HG02571 (cell line): ENCODE measurements around the gene RAD18.

Experiments
- ATAC-seq: cut with Tn5 transposase; IDR thresholded peaks from one replicate; pipeline ENCODE4 v1.9.1; 2021; ENCODE audit warnings: mild to moderate bottlenecking, moderate library complexity; ENCODE audit not compliant: unreplicated experiment

Gene RAD18

DNA sequence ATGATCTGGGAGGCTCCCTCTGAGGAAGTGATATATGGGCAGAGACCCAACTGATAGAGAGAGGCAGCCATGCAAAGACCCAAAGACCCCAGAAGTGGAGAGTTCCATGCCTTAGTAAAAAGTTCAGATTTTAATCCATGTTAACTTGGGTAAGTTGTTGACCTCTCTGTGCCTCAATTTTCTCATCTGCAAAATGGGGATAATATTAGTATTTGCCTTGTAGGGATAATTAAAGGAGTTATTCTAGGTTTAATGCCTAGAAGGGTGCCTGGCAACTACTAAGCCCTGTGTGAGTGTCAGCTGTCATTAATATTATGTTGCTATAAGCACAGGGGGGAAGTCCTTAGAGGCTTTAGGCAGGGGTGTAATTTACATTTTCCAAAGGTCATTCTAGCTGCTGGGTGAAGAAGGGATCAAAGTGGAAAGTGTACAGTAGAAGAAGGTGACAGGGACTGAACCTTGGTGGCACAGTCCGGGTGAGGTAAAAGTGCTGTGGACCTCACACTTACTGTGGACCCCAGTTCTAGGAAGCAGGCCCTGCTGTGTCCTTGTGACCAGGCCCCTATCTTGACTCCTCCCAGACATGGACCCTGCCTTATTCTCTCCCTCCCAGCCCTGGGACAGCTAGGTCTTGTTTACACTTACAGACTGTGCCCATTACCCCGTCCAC is 3.0 kb upstream of the RAD18 start:
- no peak for ATAC-seq

- ATAC-seq, result no peak
Measured at GRCh38 chr3:8964436-8965370, 1.4 kb upstream of the RAD18 start.

GRCh38 chr3:8962226-8962861 is 928 bp downstream of the RAD18 start:
- no peak for ATAC-seq

- no peak for ATAC-seq
Measured at GRCh38 chr3:8959668-8960067, 3.6 kb downstream of the RAD18 start.

GRCh38 chr3:8954938-8955763 is 8.1 kb downstream of the RAD18 start:
- peak; percentile 89 for ATAC-seq

GRCh38 chr3:8953313-8953712 is 10.0 kb downstream of the RAD18 start:
- no peak for ATAC-seq

GRCh38 chr3:8952130-8952529 is 11.1 kb downstream of the RAD18 start:
- ATAC-seq, result no peak

DNA sequence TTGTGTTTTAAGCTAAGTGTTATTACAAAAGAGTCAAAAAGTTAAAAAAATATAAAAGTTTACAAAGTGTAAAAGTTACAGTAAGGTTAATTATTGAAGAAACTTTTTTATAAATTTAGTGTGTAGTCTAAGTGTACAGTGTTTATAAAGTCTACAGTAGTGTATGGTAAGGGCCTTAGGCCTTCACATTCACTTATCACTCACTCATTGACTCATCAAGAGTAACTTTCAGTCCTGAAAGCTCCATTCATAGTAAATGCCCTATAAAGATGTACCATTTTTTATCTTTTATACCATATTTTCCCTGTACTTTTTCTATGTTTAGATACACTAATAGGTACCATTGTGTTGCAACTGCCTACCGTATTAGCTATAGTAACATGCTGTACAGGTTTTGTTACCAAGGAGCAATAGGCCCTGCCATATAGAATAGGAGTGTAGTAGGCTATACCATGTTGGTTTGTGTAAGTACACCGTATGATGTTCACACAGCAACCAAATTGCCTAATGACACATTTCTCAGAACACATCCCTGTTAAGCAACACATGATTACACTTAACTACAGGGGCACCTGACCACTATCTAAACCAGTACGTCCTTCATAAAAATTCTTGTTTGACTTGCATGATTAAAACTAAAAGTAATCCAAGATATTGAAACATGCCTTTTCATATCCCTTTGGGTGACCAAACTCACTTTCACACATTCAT is 17.2 kb downstream of the RAD18 start:
- no peak for ATAC-seq

DNA sequence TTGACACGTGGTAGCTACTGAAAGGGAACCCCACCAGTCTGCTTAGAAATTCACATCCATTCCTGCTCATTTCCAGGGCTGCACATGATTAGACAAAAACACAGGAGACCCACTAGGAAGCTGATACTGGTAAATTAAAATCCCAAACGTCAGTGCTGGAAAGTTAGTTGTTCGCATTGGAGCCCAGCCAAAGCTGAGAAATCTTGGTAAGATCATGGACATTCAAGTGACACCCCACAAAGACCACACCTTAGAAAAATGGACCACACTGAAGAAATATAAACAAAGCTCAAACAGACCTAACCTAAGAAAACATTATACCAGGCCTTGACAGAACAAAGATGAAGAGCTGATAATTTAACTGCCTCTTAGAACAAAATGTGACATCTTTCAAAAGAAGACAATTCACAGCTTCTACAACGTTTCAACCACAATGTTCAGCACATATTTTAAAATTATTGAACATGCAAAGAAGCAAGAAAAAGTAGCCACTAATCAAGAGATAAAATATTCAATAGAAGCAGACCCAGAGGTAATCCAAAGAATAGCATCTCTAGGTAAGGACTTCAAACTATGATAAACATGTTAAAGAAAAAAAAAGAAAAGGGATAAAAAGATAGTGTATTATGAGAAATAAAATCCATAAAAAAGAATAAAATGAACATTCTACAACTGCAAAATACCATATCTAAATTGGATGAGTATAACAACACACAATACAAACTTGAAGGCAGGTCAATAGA is 20.4 kb downstream of the RAD18 start:
- ATAC-seq, result no peak

DNA sequence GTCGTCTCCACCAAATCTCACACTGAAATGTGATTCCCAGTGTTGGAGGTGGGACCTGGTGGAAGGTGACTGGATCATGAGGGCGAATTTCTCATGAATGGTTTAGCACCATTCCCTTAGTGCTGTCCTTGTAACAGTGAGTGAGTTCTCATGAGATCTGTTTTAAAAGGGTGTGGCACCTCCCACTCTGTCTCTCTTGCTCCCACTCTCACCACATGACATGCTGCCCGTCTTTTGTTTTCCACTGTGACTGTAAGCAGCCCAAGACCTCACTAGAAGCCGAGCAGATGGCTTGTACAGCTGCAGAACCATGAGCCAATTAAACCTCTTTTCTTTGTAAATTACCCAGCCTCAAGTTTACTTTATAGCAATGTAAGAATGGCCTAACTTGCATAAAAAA is 21.2 kb downstream of the RAD18 start:
- no peak for ATAC-seq

DNA sequence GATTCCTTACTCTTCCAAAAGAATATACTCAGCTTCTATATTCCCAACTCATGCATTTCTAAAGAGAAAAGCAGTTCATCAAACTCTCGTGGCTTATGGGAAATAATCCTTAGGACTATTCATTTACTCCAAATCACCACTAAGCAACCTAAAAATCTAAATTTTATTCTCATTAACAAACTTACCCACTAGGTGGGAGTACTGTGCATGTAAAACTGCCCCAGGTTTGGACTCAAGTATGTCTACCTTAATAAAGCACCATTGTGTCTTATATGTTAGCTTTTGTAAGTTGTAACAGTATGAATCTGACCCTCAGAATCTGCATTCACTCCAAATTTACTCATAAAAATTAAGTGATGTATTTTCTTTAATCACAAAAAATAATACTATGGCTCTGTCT is 25.3 kb downstream of the RAD18 start:
- no peak for ATAC-seq

DNA sequence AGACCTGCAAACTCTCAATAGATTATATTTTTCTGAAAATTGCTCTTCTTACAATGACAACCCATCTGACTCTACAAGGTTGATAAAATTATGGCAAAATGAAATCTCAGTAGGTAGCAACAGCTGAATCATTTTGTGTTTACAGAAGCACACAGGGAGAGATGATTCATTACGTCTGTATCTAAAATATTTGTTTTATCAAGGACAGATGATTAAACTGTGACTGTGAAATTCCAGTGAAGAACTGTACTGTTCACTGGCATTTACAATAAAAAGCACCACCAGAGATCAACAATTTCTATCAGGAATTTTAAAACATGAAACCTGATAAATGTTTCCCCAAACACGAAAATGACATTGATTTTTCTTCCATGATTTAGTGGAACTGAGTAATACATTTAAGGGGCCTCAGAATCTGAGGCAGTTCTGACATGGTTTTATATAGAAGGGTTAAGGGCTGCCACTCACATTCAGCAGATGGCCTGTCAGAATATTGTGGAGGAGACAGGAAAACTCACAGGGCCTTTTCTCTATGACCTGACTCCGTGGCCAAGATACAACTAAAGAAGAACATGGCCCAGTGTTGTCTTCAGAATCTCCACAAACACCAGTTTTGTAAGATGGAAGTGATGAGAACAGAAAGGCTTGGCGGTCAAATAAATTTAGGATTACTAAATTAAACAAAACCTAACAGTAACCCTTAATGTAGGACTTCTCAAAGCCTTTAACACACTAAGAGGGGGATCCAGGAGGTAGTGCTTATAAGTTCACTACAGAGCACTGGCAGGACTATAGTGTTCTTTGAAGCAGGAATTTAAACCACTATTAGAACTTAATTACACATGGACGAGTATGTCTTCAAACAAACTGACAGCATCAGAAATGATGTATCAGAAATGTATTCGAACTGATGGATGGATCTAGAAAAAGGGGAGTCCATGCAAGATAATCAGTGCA is 25.9 kb downstream of the RAD18 start:
- no peak for ATAC-seq

DNA sequence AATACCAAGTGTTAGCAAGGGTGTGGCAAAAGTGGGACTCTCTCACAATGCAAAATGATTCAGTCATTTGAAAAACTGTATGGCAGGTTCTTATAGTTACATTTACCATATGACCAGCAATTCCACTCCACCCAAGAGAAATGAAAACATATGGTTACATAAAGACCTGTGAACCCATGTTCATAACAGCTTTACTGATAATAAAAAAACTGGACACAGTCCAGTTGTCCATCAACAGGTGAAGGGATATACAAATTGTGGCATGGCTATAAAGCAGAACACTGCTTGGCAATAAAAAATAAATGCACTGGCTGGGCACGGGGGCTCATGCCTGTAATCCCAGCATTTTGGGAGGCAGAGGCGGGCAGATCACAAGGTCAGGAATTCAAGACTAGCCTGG is 30.8 kb downstream of the RAD18 start:
- ATAC-seq, result no peak

DNA sequence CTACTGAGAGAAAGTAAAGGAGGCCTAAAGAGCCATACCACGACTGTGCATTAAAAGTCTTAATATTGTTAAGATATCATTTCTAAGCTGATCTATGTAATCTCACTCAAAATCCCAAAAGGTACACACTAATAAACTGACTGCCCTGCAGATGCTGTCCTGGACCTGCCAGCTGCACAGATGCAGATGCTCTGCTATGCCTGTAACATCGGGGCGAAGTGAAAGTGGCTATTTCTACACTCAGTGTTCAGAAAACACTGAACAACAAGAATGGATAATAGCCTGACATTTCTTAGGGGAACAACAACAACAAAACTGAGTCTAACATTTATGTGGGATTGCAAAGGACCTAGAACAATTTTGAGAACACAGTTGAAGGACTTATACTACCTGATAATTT is 31.9 kb downstream of the RAD18 start:
- no peak for ATAC-seq

GRCh38 chr3:8929860-8930259 is 33.4 kb downstream of the RAD18 start:
- no peak for ATAC-seq

- ATAC-seq, result no peak
Measured at GRCh38 chr3:8914491-8914890, 48.8 kb downstream of the RAD18 start.

GRCh38 chr3:8911781-8912180 is 51.5 kb downstream of the RAD18 start:
- ATAC-seq, result no peak

- no peak for ATAC-seq
Measured at GRCh38 chr3:8909160-8909559, 54.1 kb downstream of the RAD18 start.
